ENCODE data around the gene SP140. TPM values are rescaled to one million over a fixed set of nuclear protein-coding genes. Genes with fewer than 3 reads are reported as not detected.

SP140 gene
- total and polyA plus RNA-seq, 2 of the 13 experiments (the other 11 are each of a cell fraction or from before 2014, with no cell fraction given), result 0.57 to 0.80 TPM

DNA sequence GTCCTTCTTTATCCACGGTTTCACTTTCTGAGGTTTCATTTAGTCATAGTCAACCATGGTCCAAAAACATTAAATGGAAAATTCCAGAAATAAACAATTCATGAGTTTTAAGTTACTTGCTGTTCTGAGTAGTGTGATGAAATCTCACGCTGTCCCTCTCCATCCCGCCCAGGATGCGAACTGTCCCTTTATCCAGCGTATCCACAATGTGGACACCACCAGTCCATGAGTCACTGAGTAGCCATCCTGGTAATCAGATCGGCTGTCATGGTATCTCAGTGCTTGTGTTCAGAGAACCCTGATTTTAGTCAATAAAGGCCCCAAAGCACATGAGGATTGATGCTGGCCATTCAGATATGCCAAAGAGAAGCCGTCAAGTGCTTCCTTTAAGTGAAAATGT lies 105.2 kb downstream of the SP140 start:
- DNase-seq (ENCODE audit: low spot score), result no peak
- peaks cover 3% of the 10 kb centered on the region for H3K79me2 ChIP-seq (ENCODE audit: insufficient read depth, low read length)
- H3K27ac ChIP-seq (ENCODE audit: extremely low read length, insufficient read depth, low read length), result no peak overlapping the region
- H3K9ac ChIP-seq (ENCODE audit: insufficient read depth, low read depth, low read length), result no peak overlapping the region
- H3K27me3 ChIP-seq (ENCODE audit: control insufficient read depth in 1 of 2, insufficient read depth in 2 of 2, low read length in 2 of 2), result no peaks in the 10 kb centered on the region; a peak in 1 of 5 replicates
- intact Hi-C loops (cut with micrococcal nuclease; ENCODE audit: unreplicated experiment) (no loop called here), in situ Hi-C loops (cut with HindIII; ENCODE audit: extremely low pct_ligation_motif_present, low pct_unique_long_range_greater_than_20kb) (no loop called here)
- no TSS peak for BruUV-seq (replicated peaks)
- no peaks in the 10 kb centered on the region for H3K9me3 ChIP-seq (ENCODE audit: low read length)
- no peak overlapping the region for H3K4me3 ChIP-seq (replicated peaks in 1 of 3; ENCODE audit: insufficient read depth in 1 of 3, low read depth in 2 of 3, low read length in 3 of 3)
- ChIA-PET POLR2A (no interaction called here), CTCF (ENCODE audit: low intra/inter-chr PET ratio, low total read pairs) (no interaction called here)
- H2AFZ ChIP-seq (ENCODE audit: low read length), result no peak overlapping the region
- FAIRE-seq, result no peak
- no peak for ATAC-seq
- peaks cover 38% of the 10 kb centered on the region for H3K4me1 ChIP-seq (ENCODE audit: insufficient read depth, low read length)
- TF ChIP-seq FOSL2 (CRISPR knock-in tag; IDR thresholded peaks at IDR 0.05) (peak; percentile 65), ZBTB33 (CRISPR knock-in tag; IDR thresholded peaks at IDR 0.05) (peak; percentile 63; the same call in 1 of the 2 replicates)
- TF ChIP-seq, protein P1, sequence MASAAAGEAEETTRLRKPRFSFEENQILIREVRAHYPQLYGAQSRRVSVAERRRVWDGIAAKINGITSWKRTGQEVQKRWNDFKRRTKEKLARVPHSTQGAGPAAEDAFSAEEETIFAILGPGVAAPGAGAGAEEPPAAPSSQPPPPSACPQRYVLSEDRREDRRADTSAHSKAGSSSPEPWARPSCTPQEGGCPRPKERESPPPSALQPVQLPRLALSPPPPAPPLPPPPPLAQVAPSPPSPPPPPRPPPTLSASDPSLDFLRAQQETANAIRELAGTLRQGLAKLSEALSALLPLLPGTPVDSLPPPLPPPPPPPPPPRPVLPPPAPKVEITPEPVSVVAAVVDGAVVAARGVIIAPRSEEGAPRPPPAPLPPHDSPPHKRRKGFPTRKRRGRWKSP (CRISPR knock-in tag; IDR thresholded peaks at IDR 0.05), result no peak
- WGBS (ENCODE audit: low lambda C conversion rate), result 96% methylated on average over 7 of the region's 7 CpGs
- H3K4me2 ChIP-seq (ENCODE audit: low read depth, low read length), result no peak overlapping the region
- H3K36me3 ChIP-seq (replicated peaks in 1 of 2; ENCODE audit: control insufficient read depth in 1 of 2, insufficient read depth in 2 of 2, low read length in 2 of 2), result peaks cover 0 to 3% of the 10 kb centered on the region in 2 experiments; a peak in 1 of 5 replicates
- no peaks in the 10 kb centered on the region for H4K20me1 ChIP-seq (ENCODE audit: insufficient read depth, low read length)

- Histone ChIP-seq H3K4me1 (ENCODE audit: insufficient read depth, low read length) (peaks cover 9% of the 10 kb centered on the region), H4K20me1 (ENCODE audit: insufficient read depth, low read length) (no peaks in the 10 kb centered on the region), H3K27ac (ENCODE audit: extremely low read length, insufficient read depth, low read length) (no peak overlapping the region), H3K4me3 (replicated peaks in 1 of 3; ENCODE audit: insufficient read depth in 1 of 3, low read depth in 2 of 3, low read length in 3 of 3) (no peak overlapping the region), H2AFZ (ENCODE audit: low read length) (no peak overlapping the region), H3K79me2 (ENCODE audit: insufficient read depth, low read length) (no peaks in the 10 kb centered on the region), H3K9ac (ENCODE audit: insufficient read depth, low read depth, low read length) (no peak overlapping the region), H3K9me3 (ENCODE audit: low read length) (no peaks in the 10 kb centered on the region), H3K27me3 (ENCODE audit: control insufficient read depth in 1 of 2, insufficient read depth in 2 of 2, low read length in 2 of 2) (no peaks in the 10 kb centered on the region), H3K4me2 (ENCODE audit: low read depth, low read length) (no peak overlapping the region), H3K36me3 (replicated peaks in 1 of 2; ENCODE audit: control insufficient read depth in 1 of 2, insufficient read depth in 2 of 2, low read length in 2 of 2) (peaks cover 2 to 3% of the 10 kb centered on the region in 2 experiments; a peak in 3 of 5 replicates)
- ATAC-seq (no peak), DNase-seq (ENCODE audit: low spot score) (no peak), FAIRE-seq (no peak)
- in situ Hi-C loops (cut with HindIII; ENCODE audit: extremely low pct_ligation_motif_present, low pct_unique_long_range_greater_than_20kb), result no loop called here
- WGBS (ENCODE audit: low lambda C conversion rate), result 69% methylated on average over 3 of the region's 3 CpGs
- POLR2A ChIA-PET, result no interaction called here
- TF ChIP-seq AHR (CRISPR knock-in tag; IDR thresholded peaks at IDR 0.05), result no peak
- TF ChIP-seq, protein P2, sequence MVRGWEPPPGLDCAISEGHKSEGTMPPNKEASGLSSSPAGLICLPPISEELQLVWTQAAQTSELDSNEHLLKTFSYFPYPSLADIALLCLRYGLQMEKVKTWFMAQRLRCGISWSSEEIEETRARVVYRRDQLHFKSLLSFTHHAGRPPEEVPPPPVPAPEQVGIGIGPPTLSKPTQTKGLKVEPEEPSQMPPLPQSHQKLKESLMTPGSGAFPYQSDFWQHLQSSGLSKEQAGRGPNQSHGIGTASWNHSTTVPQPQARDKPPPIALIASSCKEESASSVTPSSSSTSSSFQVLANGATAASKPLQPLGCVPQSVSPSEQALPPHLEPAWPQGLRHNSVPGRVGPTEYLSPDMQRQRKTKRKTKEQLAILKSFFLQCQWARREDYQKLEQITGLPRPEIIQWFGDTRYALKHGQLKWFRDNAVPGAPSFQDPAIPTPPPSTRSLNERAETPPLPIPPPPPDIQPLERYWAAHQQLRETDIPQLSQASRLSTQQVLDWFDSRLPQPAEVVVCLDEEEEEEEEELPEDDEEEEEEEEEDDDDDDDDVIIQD (CRISPR knock-in tag; IDR thresholded peaks at IDR 0.05; ENCODE audit: low read depth), result peak; percentile 14; the same call in 1 of the 2 replicates
- intact Hi-C loops (cut with micrococcal nuclease; ENCODE audit: unreplicated experiment), result no loop called here
- BruUV-seq (replicated peaks), result no TSS peak
- CTCF ChIA-PET (ENCODE audit: low intra/inter-chr PET ratio, low total read pairs), result no interaction called here
Measured at GRCh38 chr2:230335461-230335863, 109.9 kb downstream of the SP140 start.
